ENCODE results near the gene CHPF2.

The CHPF2 gene

DNA sequence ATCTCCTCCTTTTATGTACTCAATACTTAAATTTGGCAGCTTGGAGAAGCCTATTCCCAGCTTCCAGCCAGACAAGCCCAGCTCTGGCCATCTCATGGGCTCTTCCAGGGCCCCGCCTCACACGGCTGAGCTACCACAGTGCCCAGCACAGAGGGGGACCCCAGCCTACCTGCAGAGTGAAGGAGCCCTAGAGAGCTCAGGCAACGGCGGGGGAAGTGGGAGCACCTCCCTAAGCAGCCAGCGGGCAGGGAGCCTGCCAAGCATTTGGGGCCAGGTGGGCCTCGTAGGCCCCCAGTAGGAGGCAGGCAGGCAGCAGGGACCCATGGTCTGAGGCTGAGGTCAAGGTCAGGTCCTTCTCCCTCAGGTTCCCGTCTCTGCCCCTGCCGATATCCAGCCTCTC is 45.3 kb downstream of the CHPF2 start:
- no peaks in the 10 kb centered on the region for H3K36me3 ChIP-seq (ENCODE audit: control insufficient read depth, insufficient read depth, low read length)
- H2BK120ac ChIP-seq (ENCODE audit: low read depth, low read length): no peak overlapping the region
- H4K5ac ChIP-seq (ENCODE audit: low read length): no peak overlapping the region
- H3K27ac ChIP-seq (ENCODE audit: low read depth, low read length): no peak overlapping the region
- no peak overlapping the region for H3K4me3 ChIP-seq (ENCODE audit: low read length)
- no peaks in the 10 kb centered on the region for H3K27me3 ChIP-seq (ENCODE audit: insufficient read depth, low read length, poor library complexity)
- no peak overlapping the region for H4K8ac ChIP-seq (ENCODE audit: low read depth, low read length)
- no peaks in the 10 kb centered on the region for H3K79me2 ChIP-seq (ENCODE audit: control insufficient read depth, insufficient read depth, low read length)
- DNase-seq: no peak
- H2AK5ac ChIP-seq (ENCODE audit: low read length): no peak overlapping the region
- WGBS (ENCODE audit: extremely low coverage, insufficient coverage, low lambda C conversion rate): no CpG with 5 or more reads among the region's 8 CpGs
- H3K4me1 ChIP-seq (ENCODE audit: control insufficient read depth, low read depth, low read length): peaks cover 4% of the 10 kb centered on the region
- H3K9ac ChIP-seq (ENCODE audit: low read length): no peak overlapping the region
- H3K4me2 ChIP-seq (ENCODE audit: low read length): no peak overlapping the region
- peak overlapping the region; percentile 35 for H3K23ac ChIP-seq (ENCODE audit: low read length)
- no peak overlapping the region for H3K4ac ChIP-seq (ENCODE audit: low read depth, low read length)
- H3K18ac ChIP-seq (ENCODE audit: low read length): no peak overlapping the region
- H3K56ac ChIP-seq (ENCODE audit: low read length): peak overlapping the region; percentile 93
- no peaks in the 10 kb centered on the region for H3K79me1 ChIP-seq (ENCODE audit: low read length)
- H2BK15ac ChIP-seq (replicated peaks; ENCODE audit: low read depth): no peak overlapping the region
- no peak overlapping the region for H2BK5ac ChIP-seq (ENCODE audit: low read length)

- no peak overlapping the region for H3K56ac ChIP-seq (ENCODE audit: low read length)
- no peaks in the 10 kb centered on the region for H3K27me3 ChIP-seq (ENCODE audit: insufficient read depth, low read length, poor library complexity)
- no peak overlapping the region for H3K9ac ChIP-seq (ENCODE audit: low read length)
- no peak overlapping the region for H3K23ac ChIP-seq (ENCODE audit: low read length)
- H3K36me3 ChIP-seq (ENCODE audit: control insufficient read depth, insufficient read depth, low read length): no peaks in the 10 kb centered on the region
- no peak overlapping the region for H3K27ac ChIP-seq (ENCODE audit: low read depth, low read length)
- no peak overlapping the region for H4K8ac ChIP-seq (ENCODE audit: low read depth, low read length)
- no peak overlapping the region for H2BK15ac ChIP-seq (replicated peaks; ENCODE audit: low read depth)
- H3K79me1 ChIP-seq (ENCODE audit: low read length): no peaks in the 10 kb centered on the region
- H2AK5ac ChIP-seq (ENCODE audit: low read length): no peak overlapping the region
- H3K4me2 ChIP-seq (ENCODE audit: low read length): no peak overlapping the region
- peaks cover 4% of the 10 kb centered on the region for H3K4me1 ChIP-seq (ENCODE audit: control insufficient read depth, low read depth, low read length)
- H2BK120ac ChIP-seq (ENCODE audit: low read depth, low read length): no peak overlapping the region
- H4K5ac ChIP-seq (ENCODE audit: low read length): no peak overlapping the region
- H3K4me3 ChIP-seq (ENCODE audit: low read length): no peak overlapping the region
- DNase-seq: no peak
- H2BK5ac ChIP-seq (ENCODE audit: low read length): no peak overlapping the region
- no peak overlapping the region for H3K18ac ChIP-seq (ENCODE audit: low read length)
- no peak overlapping the region for H3K4ac ChIP-seq (ENCODE audit: low read depth, low read length)
- no CpG with 5 or more reads among the region's 12 CpGs for WGBS (ENCODE audit: extremely low coverage, insufficient coverage, low lambda C conversion rate)
- H3K79me2 ChIP-seq (ENCODE audit: control insufficient read depth, insufficient read depth, low read length): no peaks in the 10 kb centered on the region
Measured at GRCh38 chr7:151278949-151279348, 46.7 kb downstream of the CHPF2 start.

- Histone ChIP-seq H4K5ac (ENCODE audit: low read length) (no peak overlapping the region), H3K27me3 (ENCODE audit: insufficient read depth, low read length, poor library complexity) (no peaks in the 10 kb centered on the region), H2AK5ac (ENCODE audit: low read length) (no peak overlapping the region), H3K4me1 (ENCODE audit: control insufficient read depth, low read depth, low read length) (peaks cover 4% of the 10 kb centered on the region), H3K9ac (ENCODE audit: low read length) (no peak overlapping the region), H4K8ac (ENCODE audit: low read depth, low read length) (no peak overlapping the region), H3K4ac (ENCODE audit: low read depth, low read length) (no peak overlapping the region), H3K27ac (ENCODE audit: low read depth, low read length) (no peak overlapping the region), H2BK120ac (ENCODE audit: low read depth, low read length) (no peak overlapping the region), H3K4me2 (ENCODE audit: low read length) (no peak overlapping the region), H3K56ac (ENCODE audit: low read length) (no peak overlapping the region), H3K23ac (ENCODE audit: low read length) (no peak overlapping the region), H2BK5ac (ENCODE audit: low read length) (no peak overlapping the region), H3K79me2 (ENCODE audit: control insufficient read depth, insufficient read depth, low read length) (no peaks in the 10 kb centered on the region), H3K36me3 (ENCODE audit: control insufficient read depth, insufficient read depth, low read length) (no peaks in the 10 kb centered on the region), H3K4me3 (ENCODE audit: low read length) (no peak overlapping the region), H3K79me1 (ENCODE audit: low read length) (no peaks in the 10 kb centered on the region), H2BK15ac (replicated peaks; ENCODE audit: low read depth) (no peak overlapping the region), H3K18ac (ENCODE audit: low read length) (no peak overlapping the region)
- DNase-seq: no peak
- no CpG with 5 or more reads among the region's 5 CpGs for WGBS (ENCODE audit: extremely low coverage, insufficient coverage, low lambda C conversion rate)
Measured at GRCh38 chr7:151279868-151280267, 47.6 kb downstream of the CHPF2 start.

DNA sequence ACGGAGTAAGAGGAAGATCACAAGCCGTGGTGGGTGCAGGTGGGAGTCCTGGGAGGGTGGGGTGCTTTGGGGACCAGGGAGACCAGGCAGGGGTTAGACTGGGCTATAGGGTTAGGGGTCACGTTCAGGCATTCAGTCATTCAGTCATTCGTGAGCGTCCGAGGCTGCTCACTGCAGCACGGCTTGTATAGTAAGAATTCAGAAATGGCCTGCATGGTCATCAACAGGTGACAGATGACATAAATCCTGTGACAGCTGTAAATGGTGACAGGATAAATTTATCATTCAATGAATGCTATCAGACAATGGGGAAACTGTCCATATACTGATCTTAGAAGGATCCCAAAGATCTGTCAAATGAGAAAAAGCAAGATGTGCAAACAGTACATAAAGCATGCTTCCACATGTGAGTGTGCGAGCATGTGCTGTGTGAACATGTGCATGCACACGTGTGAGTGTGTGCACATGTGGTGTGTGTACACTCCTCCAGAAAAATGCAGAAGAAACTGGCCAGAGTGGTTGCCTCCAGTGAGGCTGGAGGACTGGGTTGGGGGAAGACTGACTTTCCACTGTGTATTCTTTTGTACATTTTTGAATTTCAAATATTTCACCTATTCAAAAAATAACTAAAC is 48.2 kb downstream of the CHPF2 start:
- no peak overlapping the region for H4K5ac ChIP-seq (ENCODE audit: low read length)
- H2BK15ac ChIP-seq (replicated peaks; ENCODE audit: low read depth): no peak overlapping the region
- WGBS (ENCODE audit: extremely low coverage, insufficient coverage, low lambda C conversion rate): no CpG with 5 or more reads among the region's 9 CpGs
- H4K8ac ChIP-seq (ENCODE audit: low read depth, low read length): no peak overlapping the region
- H3K79me2 ChIP-seq (ENCODE audit: control insufficient read depth, insufficient read depth, low read length): no peaks in the 10 kb centered on the region
- H3K4me3 ChIP-seq (ENCODE audit: low read length): no peak overlapping the region
- H3K18ac ChIP-seq (ENCODE audit: low read length): no peak overlapping the region
- no peak overlapping the region for H2BK5ac ChIP-seq (ENCODE audit: low read length)
- H3K9ac ChIP-seq (ENCODE audit: low read length): no peak overlapping the region
- H3K4me2 ChIP-seq (ENCODE audit: low read length): no peak overlapping the region
- no peak for DNase-seq
- H2AK5ac ChIP-seq (ENCODE audit: low read length): no peak overlapping the region
- no peaks in the 10 kb centered on the region for H3K79me1 ChIP-seq (ENCODE audit: low read length)
- no peak overlapping the region for H3K4ac ChIP-seq (ENCODE audit: low read depth, low read length)
- H3K56ac ChIP-seq (ENCODE audit: low read length): no peak overlapping the region
- no peaks in the 10 kb centered on the region for H3K36me3 ChIP-seq (ENCODE audit: control insufficient read depth, insufficient read depth, low read length)
- no peak overlapping the region for H2BK120ac ChIP-seq (ENCODE audit: low read depth, low read length)
- no peaks in the 10 kb centered on the region for H3K27me3 ChIP-seq (ENCODE audit: insufficient read depth, low read length, poor library complexity)
- H3K27ac ChIP-seq (ENCODE audit: low read depth, low read length): no peak overlapping the region
- H3K23ac ChIP-seq (ENCODE audit: low read length): no peak overlapping the region
- peaks cover 4% of the 10 kb centered on the region for H3K4me1 ChIP-seq (ENCODE audit: control insufficient read depth, low read depth, low read length)

GRCh38 chr7:151281686-151282085 is 49.4 kb downstream of the CHPF2 start:
- Histone ChIP-seq H3K36me3 (ENCODE audit: control insufficient read depth, insufficient read depth, low read length) (no peaks in the 10 kb centered on the region), H3K27ac (ENCODE audit: low read depth, low read length) (no peak overlapping the region), H3K79me1 (ENCODE audit: low read length) (no peaks in the 10 kb centered on the region), H3K56ac (ENCODE audit: low read length) (no peak overlapping the region), H3K23ac (ENCODE audit: low read length) (no peak overlapping the region), H3K79me2 (ENCODE audit: control insufficient read depth, insufficient read depth, low read length) (no peaks in the 10 kb centered on the region), H3K9ac (ENCODE audit: low read length) (no peak overlapping the region), H3K4me1 (ENCODE audit: control insufficient read depth, low read depth, low read length) (peaks cover 3% of the 10 kb centered on the region), H3K4me2 (ENCODE audit: low read length) (no peak overlapping the region), H3K27me3 (ENCODE audit: insufficient read depth, low read length, poor library complexity) (no peaks in the 10 kb centered on the region), H2AK5ac (ENCODE audit: low read length) (no peak overlapping the region), H2BK120ac (ENCODE audit: low read depth, low read length) (no peak overlapping the region), H4K5ac (ENCODE audit: low read length) (no peak overlapping the region), H2BK5ac (ENCODE audit: low read length) (no peak overlapping the region), H3K4ac (ENCODE audit: low read depth, low read length) (no peak overlapping the region), H3K4me3 (ENCODE audit: low read length) (no peak overlapping the region), H4K8ac (ENCODE audit: low read depth, low read length) (no peak overlapping the region), H3K18ac (ENCODE audit: low read length) (no peak overlapping the region), H2BK15ac (replicated peaks; ENCODE audit: low read depth) (no peak overlapping the region)
- DNase-seq: no peak
- no CpG with 5 or more reads among the region's 6 CpGs for WGBS (ENCODE audit: extremely low coverage, insufficient coverage, low lambda C conversion rate)

GRCh38 chr7:151282111-151282510 is 49.8 kb downstream of the CHPF2 start:
- H3K4ac ChIP-seq (ENCODE audit: low read depth, low read length): no peak overlapping the region
- no peak overlapping the region for H4K5ac ChIP-seq (ENCODE audit: low read length)
- no peak overlapping the region for H4K8ac ChIP-seq (ENCODE audit: low read depth, low read length)
- no peak overlapping the region for H3K18ac ChIP-seq (ENCODE audit: low read length)
- H3K56ac ChIP-seq (ENCODE audit: low read length): no peak overlapping the region
- H2AK5ac ChIP-seq (ENCODE audit: low read length): no peak overlapping the region
- H3K23ac ChIP-seq (ENCODE audit: low read length): no peak overlapping the region
- no peak overlapping the region for H2BK5ac ChIP-seq (ENCODE audit: low read length)
- H2BK120ac ChIP-seq (ENCODE audit: low read depth, low read length): no peak overlapping the region
- H3K27ac ChIP-seq (ENCODE audit: low read depth, low read length): no peak overlapping the region
- H3K79me1 ChIP-seq (ENCODE audit: low read length): no peaks in the 10 kb centered on the region
- no peaks in the 10 kb centered on the region for H3K79me2 ChIP-seq (ENCODE audit: control insufficient read depth, insufficient read depth, low read length)
- no peak overlapping the region for H3K9ac ChIP-seq (ENCODE audit: low read length)
- no peak for DNase-seq
- peaks cover 2% of the 10 kb centered on the region for H3K4me1 ChIP-seq (ENCODE audit: control insufficient read depth, low read depth, low read length)
- no peak overlapping the region for H2BK15ac ChIP-seq (replicated peaks; ENCODE audit: low read depth)
- H3K4me3 ChIP-seq (ENCODE audit: low read length): no peak overlapping the region
- H3K36me3 ChIP-seq (ENCODE audit: control insufficient read depth, insufficient read depth, low read length): no peaks in the 10 kb centered on the region
- no CpG with 5 or more reads among the region's 8 CpGs for WGBS (ENCODE audit: extremely low coverage, insufficient coverage, low lambda C conversion rate)
- H3K27me3 ChIP-seq (ENCODE audit: insufficient read depth, low read length, poor library complexity): no peaks in the 10 kb centered on the region
- H3K4me2 ChIP-seq (ENCODE audit: low read length): no peak overlapping the region

Measured in mesendoderm (in vitro differentiated cells).